SK-N-SH treated with all-trans-retinoic acid at 6 μM for 48 hours (cell line): ENCODE measurements around the gene NT5C3A.
"Not testable (repeated sequence)": the region's sequence is repeated elsewhere in the genome, so short reads cannot be mapped to it uniquely, and the experiment has no call there.

Experiments
- ATAC-seq: fragments of 200-7000 bp; cut with Tn5 transposase; 3 replicates; pipeline ENCODE4 v1.9.1; 2020; ENCODE audit warnings: mild to moderate bottlenecking, moderate library complexity
- ARNTL ChIP-seq: fragments of 450-650 bp; formaldehyde crosslinking; IDR thresholded peaks from 2 replicates; pipeline ENCODE4 v1.5.0; 2020; ENCODE audit warnings: low read depth, mild to moderate bottlenecking, moderate library complexity, borderline replicate concordance
- BACH2 ChIP-seq: fragments of 250-450 bp; sonication (Bioruptor Pico); IDR thresholded peaks from 2 replicates; pipeline ENCODE4 v1.9.0; 2021; ENCODE audit warnings: mild to moderate bottlenecking, borderline replicate concordance
- CREB5 ChIP-seq: fragments of 250-450 bp; sonication (Bioruptor Pico); IDR thresholded peaks from 2 replicates; pipeline ENCODE4 v1.5.1; 2020; ENCODE audit warnings: low read depth, mild to moderate bottlenecking, moderate library complexity
- CSDC2 ChIP-seq: fragments of 250-450 bp; sonication (Bioruptor Pico); IDR thresholded peaks from 2 replicates; pipeline ENCODE4 v1.5.0; 2020; ENCODE audit warnings: mild to moderate bottlenecking, moderate library complexity
- CSRNP3 ChIP-seq: fragments of 250-450 bp; sonication (Bioruptor Pico); IDR thresholded peaks from 2 replicates; pipeline ENCODE4 v1.5.1; 2021; ENCODE audit warnings: mild to moderate bottlenecking, moderate library complexity
- ESRRG ChIP-seq: fragments of 250-450 bp; sonication (Bioruptor Pico); IDR thresholded peaks from 2 replicates; pipeline ENCODE4 v1.6.1; 2021; ENCODE audit warnings: mild to moderate bottlenecking
- GLIS3 ChIP-seq: fragments of 250-450 bp; sonication (Bioruptor Pico); IDR thresholded peaks from 2 replicates; pipeline ENCODE4 v1.5.0; 2020; ENCODE audit warnings: mild to moderate bottlenecking, moderate library complexity
- ISL1 ChIP-seq: fragments of 250-450 bp; sonication (Bioruptor Pico); IDR thresholded peaks from 2 replicates; pipeline ENCODE4 v2.1.2; 2022; ENCODE audit warnings: mild to moderate bottlenecking, moderate library complexity
- OSR1 ChIP-seq: fragments of 250-450 bp; sonication (Bioruptor Pico); IDR thresholded peaks from 2 replicates; pipeline ENCODE4 v1.8.0; 2022; ENCODE audit warnings: moderate library complexity, mild to moderate bottlenecking, inconsistent platforms
- PATZ1 ChIP-seq: fragments of 250-450 bp; sonication (Bioruptor Pico); IDR thresholded peaks from 2 replicates; pipeline ENCODE4 v1.8.0; 2020; ENCODE audit warnings: mild to moderate bottlenecking, moderate library complexity, borderline replicate concordance
- POU6F1 ChIP-seq: fragments of 250-450 bp; sonication (Bioruptor Pico); IDR thresholded peaks from 2 replicates; pipeline ENCODE4 v1.8.0; 2021; ENCODE audit warnings: low read depth, mild to moderate bottlenecking, moderate library complexity, borderline replicate concordance
- PPARA ChIP-seq: fragments of 250-450 bp; sonication (Bioruptor Pico); IDR thresholded peaks from 2 replicates; pipeline ENCODE4 v1.5.0; 2020; ENCODE audit warnings: mild to moderate bottlenecking, borderline replicate concordance
- RARB ChIP-seq: fragments of 250-450 bp; sonication (Bioruptor Pico); IDR thresholded peaks from 2 replicates; pipeline ENCODE4 v1.8.0; 2021; ENCODE audit warnings: mild to moderate bottlenecking, moderate library complexity
- SNAI2 ChIP-seq: fragments of 250-450 bp; sonication (Bioruptor Pico); IDR thresholded peaks from 2 replicates; pipeline ENCODE4 v1.5.0; 2020; ENCODE audit warnings: mild to moderate bottlenecking, moderate library complexity
- TCF4 ChIP-seq: fragments of 250-450 bp; sonication (Bioruptor Pico); IDR thresholded peaks from 2 replicates; pipeline ENCODE4 v1.8.0; 2021; ENCODE audit warnings: mild to moderate bottlenecking, moderate library complexity, borderline replicate concordance
- TOX ChIP-seq: fragments of 250-450 bp; sonication (Bioruptor Pico); IDR thresholded peaks from 2 replicates; pipeline ENCODE4 v1.8.0; 2021; ENCODE audit warnings: mild to moderate bottlenecking, moderate library complexity, borderline replicate concordance
- TSHZ2 ChIP-seq: fragments of 250-450 bp; sonication (Bioruptor Pico); IDR thresholded peaks from 2 replicates; pipeline ENCODE4 v1.5.0; 2020; ENCODE audit warnings: mild to moderate bottlenecking, moderate library complexity
- ZC3H10 ChIP-seq: fragments of 250-450 bp; sonication (Bioruptor Pico); IDR thresholded peaks from 2 replicates; pipeline ENCODE4 v1.5.1; 2021; ENCODE audit warnings: mild to moderate bottlenecking, moderate library complexity
- ZFP3 ChIP-seq: fragments of 250-450 bp; sonication (Bioruptor Pico); IDR thresholded peaks from 2 replicates; pipeline ENCODE4 v1.5.0; 2020; ENCODE audit warnings: mild to moderate bottlenecking, moderate library complexity
- ZFP30 ChIP-seq: fragments of 450-650 bp; formaldehyde crosslinking; IDR thresholded peaks from 2 replicates; pipeline ENCODE4 v1.5.0; 2022; ENCODE audit warnings: mild to moderate bottlenecking, moderate library complexity
- ZNF565 ChIP-seq: fragments of 450-650 bp; formaldehyde crosslinking; conservative IDR thresholded peaks from 2 replicates; pipeline ENCODE4 v1.5.0; 2020; ENCODE audit warnings: low read depth, mild to moderate bottlenecking, moderate library complexity
- ZNF70 ChIP-seq: fragments of 450-650 bp; formaldehyde crosslinking; IDR thresholded peaks from 2 replicates; pipeline ENCODE4 v1.5.0; 2020; ENCODE audit warnings: mild to moderate bottlenecking, moderate library complexity

The NT5C3A gene

GRCh38 chr7:33099154-33099940, 36.8 kb upstream of the NT5C3A start (continued):
- no peak for TF ChIP-seq PATZ1
- TF ChIP-seq TOX (CRISPR knock-in tag), result no peak
- no peak for TF ChIP-seq ESRRG (CRISPR knock-in tag)
- no peak for TF ChIP-seq ZFP30 (CRISPR knock-in tag)

GRCh38 chr7:33094745-33095275, 32.2 kb upstream of the NT5C3A start:
- ATAC-seq, result not testable (repeated sequence)

- TF ChIP-seq OSR1 (CRISPR knock-in tag), result no peak
- no peak for TF ChIP-seq POU6F1 (CRISPR knock-in tag)
- no peak for TF ChIP-seq ZFP30 (CRISPR knock-in tag)
- TF ChIP-seq TSHZ2 (CRISPR knock-in tag), result no peak
- no peak for TF ChIP-seq BACH2 (CRISPR knock-in tag)
- no peak for TF ChIP-seq ZNF565 (CRISPR knock-in tag)
- no peak for TF ChIP-seq SNAI2 (CRISPR knock-in tag)
- TF ChIP-seq ZC3H10, result no peak
- no peak for TF ChIP-seq GLIS3 (CRISPR knock-in tag)
- TF ChIP-seq TCF4 (CRISPR knock-in tag), result no peak
- TF ChIP-seq PPARA (CRISPR knock-in tag), result no peak
- no peak for TF ChIP-seq ZNF70 (CRISPR knock-in tag)
- TF ChIP-seq RARB (CRISPR knock-in tag), result no peak
- no peak for TF ChIP-seq CREB5 (CRISPR knock-in tag)
- TF ChIP-seq ZFP3 (CRISPR knock-in tag), result no peak
- no peak for TF ChIP-seq CSRNP3
- TF ChIP-seq ARNTL (CRISPR knock-in tag), result no peak
- no peak for TF ChIP-seq CSDC2 (CRISPR knock-in tag)
- TF ChIP-seq TOX (CRISPR knock-in tag), result no peak
- TF ChIP-seq ISL1 (CRISPR knock-in tag), result no peak
- TF ChIP-seq, all 23 proteins: peak for 0
- ATAC-seq, result no peak
Measured at GRCh38 chr7:33093266-33093665, 30.7 kb upstream of the NT5C3A start.
